ENCODE data around the gene PSMA1. TPM values are rescaled to one million over a fixed set of nuclear protein-coding genes. Genes with fewer than 3 reads are reported as not detected.

PSMA1 gene
- total RNA-seq, 1 experiment from 2014 or later = 167 TPM

DNA sequence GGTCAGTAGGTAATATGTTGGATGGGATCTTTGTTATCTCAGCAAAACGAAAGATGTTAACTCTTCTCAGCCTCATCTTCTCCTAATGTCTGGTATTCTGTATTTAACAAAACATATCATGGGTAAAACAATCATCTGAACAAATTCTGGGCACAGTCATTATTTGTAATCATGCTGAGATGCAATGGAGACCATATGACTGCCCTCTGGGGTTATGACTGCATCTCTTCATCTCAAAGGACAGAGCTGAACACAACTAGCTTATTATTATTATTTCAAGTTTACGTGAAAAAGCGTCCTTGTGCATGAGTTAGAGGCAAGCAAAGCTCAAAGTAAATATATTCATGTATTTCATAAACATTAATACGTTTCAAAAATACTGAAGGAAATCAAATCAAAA lies 29.7 kb upstream of the PSMA1 start:
- no CpG with 5 or more reads among the region's 4 CpGs for WGBS (ENCODE audit: extremely low coverage, insufficient read length, low lambda C conversion rate)
- H4K5ac ChIP-seq (ENCODE audit: insufficient read length, low read depth, low read length) = no peak overlapping the region
- TF ChIP-seq, protein P1, sequence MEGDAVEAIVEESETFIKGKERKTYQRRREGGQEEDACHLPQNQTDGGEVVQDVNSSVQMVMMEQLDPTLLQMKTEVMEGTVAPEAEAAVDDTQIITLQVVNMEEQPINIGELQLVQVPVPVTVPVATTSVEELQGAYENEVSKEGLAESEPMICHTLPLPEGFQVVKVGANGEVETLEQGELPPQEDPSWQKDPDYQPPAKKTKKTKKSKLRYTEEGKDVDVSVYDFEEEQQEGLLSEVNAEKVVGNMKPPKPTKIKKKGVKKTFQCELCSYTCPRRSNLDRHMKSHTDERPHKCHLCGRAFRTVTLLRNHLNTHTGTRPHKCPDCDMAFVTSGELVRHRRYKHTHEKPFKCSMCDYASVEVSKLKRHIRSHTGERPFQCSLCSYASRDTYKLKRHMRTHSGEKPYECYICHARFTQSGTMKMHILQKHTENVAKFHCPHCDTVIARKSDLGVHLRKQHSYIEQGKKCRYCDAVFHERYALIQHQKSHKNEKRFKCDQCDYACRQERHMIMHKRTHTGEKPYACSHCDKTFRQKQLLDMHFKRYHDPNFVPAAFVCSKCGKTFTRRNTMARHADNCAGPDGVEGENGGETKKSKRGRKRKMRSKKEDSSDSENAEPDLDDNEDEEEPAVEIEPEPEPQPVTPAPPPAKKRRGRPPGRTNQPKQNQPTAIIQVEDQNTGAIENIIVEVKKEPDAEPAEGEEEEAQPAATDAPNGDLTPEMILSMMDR (conservative IDR thresholded peaks at IDR 0.05) = no peak
- H2BK5ac ChIP-seq (ENCODE audit: insufficient read length, low read length) = no peak overlapping the region
- H3K4ac ChIP-seq (ENCODE audit: low read depth, low read length) = no peak overlapping the region
- H3K23ac ChIP-seq (ENCODE audit: insufficient read length, low read depth, low read length) = no peak overlapping the region
- H3K79me1 ChIP-seq (ENCODE audit: insufficient read depth, low read depth, low read length, poor library complexity, severe bottlenecking) = no peaks in the 10 kb centered on the region
- H2BK12ac ChIP-seq (ENCODE audit: insufficient read length, low read depth, low read length) = no peak overlapping the region
- H4K8ac ChIP-seq (replicated peaks; ENCODE audit: insufficient read length, low read depth, low read length) = no peak overlapping the region
- H2BK120ac ChIP-seq (ENCODE audit: low read depth, low read length, poor library complexity, severe bottlenecking) = no peak overlapping the region
- H3T11ph ChIP-seq (ENCODE audit: low read length) = no peak overlapping the region
- H2AK5ac ChIP-seq (ENCODE audit: insufficient read length, low read length) = no peak overlapping the region
- H3K4me2 ChIP-seq (ENCODE audit: insufficient read depth, insufficient read length, low read length) = no peak overlapping the region
- H2AFZ ChIP-seq (ENCODE audit: low read length) = no peak overlapping the region
- no peaks in the 10 kb centered on the region for H4K20me1 ChIP-seq (ENCODE audit: control insufficient read depth, insufficient read depth, insufficient read length)
- H2BK20ac ChIP-seq (ENCODE audit: low read depth, low read length, poor library complexity, severe bottlenecking) = no peak overlapping the region
- Mint-ChIP-seq H3K4me1 (no peaks in the 10 kb centered on the region), H3K27ac (no peak overlapping the region), H3K36me3 (ENCODE audit: insufficient read depth in 1 of 3, low read depth in 3 of 3) (no peaks in the 10 kb centered on the region), H3K4me3 (no peak overlapping the region), H3K27me3 (ENCODE audit: low read depth) (no peaks in the 10 kb centered on the region), H3K9me3 (no peaks in the 10 kb centered on the region)
- no peaks in the 10 kb centered on the region for H3K9me3 ChIP-seq (ENCODE audit: control insufficient read depth, low read depth, low read length)
- H3K18ac ChIP-seq (ENCODE audit: insufficient read length, low read depth, low read length) = no peak overlapping the region
- H3K27ac ChIP-seq (ENCODE audit: insufficient read length, low read depth, low read length) = no peak overlapping the region
- no peaks in the 10 kb centered on the region for H3K23me2 ChIP-seq (ENCODE audit: insufficient read length, low read depth, low read length, poor library complexity, severe bottlenecking)
- H3K14ac ChIP-seq (ENCODE audit: insufficient read depth, low read length) = no peak overlapping the region
- no peaks in the 10 kb centered on the region for H3K4me1 ChIP-seq (ENCODE audit: insufficient read depth, low read length)
- H3K27me3 ChIP-seq (ENCODE audit: insufficient read depth, low read length) = no peaks in the 10 kb centered on the region
- no peak overlapping the region for H2BK15ac ChIP-seq (ENCODE audit: low read depth, low read length)
- H3K56ac ChIP-seq (ENCODE audit: insufficient read length, low read depth, low read length) = no peak overlapping the region
- no peaks in the 10 kb centered on the region for H3K79me2 ChIP-seq (ENCODE audit: insufficient read depth, low read length)
- H3K9ac ChIP-seq (ENCODE audit: extremely low read depth, insufficient read length, low read length) = no peak overlapping the region
- no peak for DNase-seq
- no peak overlapping the region for H4K91ac ChIP-seq (ENCODE audit: insufficient read length, low read depth, low read length)

Data from H9 (cell line).